ENCODE data around the gene TCF12. TPM values are rescaled to one million over a fixed set of nuclear protein-coding genes. Genes with fewer than 3 reads are reported as not detected.

TCF12 gene
- total and polyA plus RNA-seq, 2 of the 8 experiments (the other 6 are each of a cell fraction or from before 2014, with no cell fraction given) = 85.8 to 101 TPM

- TF ChIP-seq RNF2 (IDR thresholded peaks at IDR 0.05; ENCODE audit: borderline replicate concordance, low read depth, low read length, missing control alignments, poor library complexity, severe bottlenecking) = no peak
- TF ChIP-seq EP300 (IDR thresholded peaks at IDR 0.05; ENCODE audit: borderline replicate concordance in 1 of 2, low read depth in 2 of 2, low read length in 2 of 2) = no peak
- TF ChIP-seq SIRT6 (IDR thresholded peaks at IDR 0.05; ENCODE audit: low read length) = no peak
- no peak for TF ChIP-seq GTF2F1 (IDR thresholded peaks at IDR 0.05; ENCODE audit: borderline replicate concordance, low read depth, low read length)
- no peak for TF ChIP-seq CREB1 (IDR thresholded peaks at IDR 0.05)
- TF ChIP-seq CHD7 (IDR thresholded peaks at IDR 0.05; ENCODE audit: insufficient replicate concordance, low read length) = no peak
- no peak for TF ChIP-seq SRF (IDR thresholded peaks at IDR 0.05; ENCODE audit: low read depth, low read length)
- TF ChIP-seq KDM4A (IDR thresholded peaks at IDR 0.05; ENCODE audit: low read depth, low read length, severe bottlenecking) = no peak
These were observed 4.8 kb upstream of the TCF12 start (continued) for GRCh38 chr15:56913670-56914069.
